Activated CD4-positive, alpha-beta T cell treated with anti-CD3 and anti-CD28 coated beads for 36 hours (primary cell): Measurements from ENCODE around the gene PSAP. TPM values are rescaled to one million over a fixed set of nuclear protein-coding genes. Genes with fewer than 3 reads are reported as not detected.

Source experiments
- ATAC-seq: fragments of 200-7000 bp; cut with Tn5 transposase; one replicate; pipeline ENCODE4 v1.10.0; 2021; ENCODE audit warnings: mild to moderate bottlenecking, moderate library complexity
- CTCF ChIA-PET: fragments of 350-600 bp; sonication (Branson Sonifier 250); formaldehyde crosslinking; loops from one replicate; lab custom pipeline; 2021; ENCODE audit warnings: antibody characterized with exemption; lab: Charles Lee
- POLR2A ChIA-PET: fragments of 350-600 bp; sonication (Branson Sonifier 250); formaldehyde crosslinking; loops from one replicate; lab custom pipeline; 2021; ENCODE audit warnings: antibody characterized with exemption, inconsistent platforms; lab: Charles Lee
- DNase-seq: peaks from one replicate; pipeline ENCODE4 v3.0.0-alpha.2; 2020
- H3K27ac Mint-ChIP-seq: one replicate; pipeline ENCODE4 v1.8.0; 2021; ENCODE audit warnings: mixed read lengths
- H3K27me3 Mint-ChIP-seq: one replicate; pipeline ENCODE4 v1.8.0; 2021; ENCODE audit warnings: mixed read lengths
- H3K36me3 Mint-ChIP-seq: one replicate; pipeline ENCODE4 v1.8.0; 2021; ENCODE audit warnings: low read depth, mixed read lengths
- H3K4me1 Mint-ChIP-seq: one replicate; pipeline ENCODE4 v1.8.0; 2021; ENCODE audit warnings: mixed read lengths
- H3K4me3 Mint-ChIP-seq: one replicate; pipeline ENCODE4 v1.8.0; 2021; ENCODE audit warnings: mild to moderate bottlenecking, moderate library complexity, mixed read lengths
- H3K9me3 Mint-ChIP-seq: one replicate; pipeline ENCODE4 v1.8.0; 2021; ENCODE audit warnings: low read depth, mixed read lengths
- intact Hi-C, 2 experiments: fragments of 100-400 bp; cut with DNase I in 1 of 2; cut with micrococcal nuclease in 1 of 2; formaldehyde crosslinking; loops; one replicate each; pipeline versions ENCODE4 v1.14.2 to v1.15.1; 2022 to 2024; cut with DNase I, micrococcal nuclease
- total RNA-seq, 2 experiments: library from RNA; stranded (reverse); gene quantifications; one replicate each; pipeline ENCODE4 v1.2.3, GENCODE V29; 2021

Gene PSAP
- total RNA-seq, 2 experiments from 2014 or later = 100 to 109 TPM

- Mint-ChIP-seq H3K4me1 (peaks cover 11% of the 10 kb centered on the region), H3K9me3 (no peaks in the 10 kb centered on the region), H3K4me3 (no peak overlapping the region), H3K27me3 (no peaks in the 10 kb centered on the region), H3K27ac (no peak overlapping the region), H3K36me3 (peaks cover 45% of the 10 kb centered on the region)
- no peak for ATAC-seq
- ChIA-PET CTCF (interaction anchor here (1.1 to 1.9 kb wide), 2 partner anchors 10 to 73 kb away, joined by 3 to 9 read pairs; no protein-coding TSS in a partner anchor), POLR2A (no interaction called here)
- intact Hi-C loops = no loop called here
- no peak for DNase-seq
Measured at GRCh38 chr10:71823356-71823755, 27.7 kb downstream of the PSAP start.

GRCh38 chr10:71821909-71822763 lies 28.9 kb downstream of the PSAP start:
- Mint-ChIP-seq H3K9me3 (no peaks in the 10 kb centered on the region), H3K27me3 (no peaks in the 10 kb centered on the region), H3K4me3 (no peak overlapping the region), H3K4me1 (peaks cover 11% of the 10 kb centered on the region), H3K27ac (peak overlapping the region; percentile 34), H3K36me3 (peaks cover 42% of the 10 kb centered on the region)
- POLR2A ChIA-PET = interaction anchor here (0.6 kb wide), 1 partner anchor 124 kb away, joined by 3 read pairs; no protein-coding TSS in a partner anchor
- CTCF ChIA-PET = interaction anchor here (0.6 to 1.9 kb wide), 6 partner anchors 8 to 167 kb away, joined by 3 to 9 read pairs (median 3); no protein-coding TSS in a partner anchor
- peak; percentile 79 for ATAC-seq
- intact Hi-C loops = no loop called here
- DNase-seq = no peak

DNA sequence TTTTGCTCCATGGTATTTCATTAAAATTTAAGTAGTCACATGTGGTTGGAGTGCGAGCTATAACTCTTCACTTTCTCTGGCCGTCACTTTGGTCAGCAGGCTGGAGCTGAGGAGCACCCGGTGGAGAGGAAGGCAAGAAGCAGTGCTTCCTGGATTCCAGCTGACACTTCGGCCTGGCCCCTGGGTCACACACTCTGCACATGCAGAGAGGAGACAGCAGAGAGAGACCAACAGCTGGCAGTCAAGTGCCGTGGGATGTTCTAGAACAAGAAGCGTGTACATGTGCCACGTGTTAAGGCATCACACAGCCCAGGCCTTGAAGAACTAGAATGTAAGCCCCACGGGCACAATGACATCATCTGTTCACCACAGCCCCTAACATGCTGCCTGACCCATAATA lies 30.1 kb downstream of the PSAP start:
- Mint-ChIP-seq H3K27ac (no peak overlapping the region), H3K9me3 (no peaks in the 10 kb centered on the region), H3K4me1 (peaks cover 11% of the 10 kb centered on the region), H3K4me3 (no peak overlapping the region), H3K27me3 (no peaks in the 10 kb centered on the region), H3K36me3 (peaks cover 43% of the 10 kb centered on the region)
- ChIA-PET POLR2A (no interaction called here), CTCF (no interaction called here)
- DNase-seq (no peak), ATAC-seq (no peak)
- intact Hi-C loops = no loop called here

DNA sequence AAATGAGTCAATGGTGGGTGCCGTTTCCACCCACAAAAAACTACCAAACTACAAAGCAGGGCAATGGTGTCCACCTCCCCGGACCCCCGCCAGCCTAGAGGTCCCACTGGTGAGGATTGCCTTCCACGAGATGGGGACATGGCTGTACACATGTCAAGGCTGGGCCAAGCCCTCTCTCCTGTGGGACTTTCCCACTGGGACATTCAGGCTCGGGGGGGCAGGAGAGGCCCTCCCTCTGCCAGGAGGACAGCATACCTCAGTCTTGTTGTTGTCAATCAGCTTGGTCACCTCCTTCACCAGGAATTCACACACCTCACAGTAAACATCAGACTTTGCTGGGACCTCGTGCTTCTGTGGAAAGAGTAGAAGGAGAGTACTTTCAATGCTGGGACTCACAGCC lies 31.1 kb downstream of the PSAP start:
- Mint-ChIP-seq H3K4me3 (no peak overlapping the region), H3K27me3 (no peaks in the 10 kb centered on the region), H3K27ac (no peak overlapping the region), H3K36me3 (peaks cover 37% of the 10 kb centered on the region), H3K4me1 (peaks cover 11% of the 10 kb centered on the region), H3K9me3 (no peaks in the 10 kb centered on the region)
- intact Hi-C loops = loop anchor here in 1 of 2 experiments (5.0 kb wide), 1 partner anchor 503 kb away; the partner anchor contains the start of gene SLC29A3
- no peak for DNase-seq
- CTCF ChIA-PET = interaction anchor here (0.7 kb wide), 1 partner anchor 34 kb away, joined by 3 read pairs; no protein-coding TSS in a partner anchor
- no peak for ATAC-seq
- POLR2A ChIA-PET = no interaction called here

GRCh38 chr10:71819441-71819861 lies 31.6 kb downstream of the PSAP start:
- no peak overlapping the region for H3K4me3 Mint-ChIP-seq
- no peaks in the 10 kb centered on the region for H3K9me3 Mint-ChIP-seq
- H3K27me3 Mint-ChIP-seq = no peaks in the 10 kb centered on the region
- peaks cover 11% of the 10 kb centered on the region for H3K4me1 Mint-ChIP-seq
- intact Hi-C loops = loop anchor here in 1 of 2 experiments (5.0 kb wide), 1 partner anchor 502 kb away; the partner anchor contains the start of gene SLC29A3
- no peak for ATAC-seq
- DNase-seq = no peak
- CTCF ChIA-PET = interaction anchor here (0.7 to 0.9 kb wide), 2 partner anchors 34 to 122 kb away, joined by 3 to 4 read pairs; no protein-coding TSS in a partner anchor
- no peak overlapping the region for H3K27ac Mint-ChIP-seq
- POLR2A ChIA-PET = no interaction called here
- H3K36me3 Mint-ChIP-seq = peaks cover 37% of the 10 kb centered on the region

GRCh38 chr10:71818674-71819260 lies 32.3 kb downstream of the PSAP start:
- CTCF ChIA-PET = interaction anchor here (0.6 to 0.9 kb wide), 2 partner anchors 40 to 121 kb away, joined by 3 to 4 read pairs; no protein-coding TSS in a partner anchor
- Mint-ChIP-seq H3K4me1 (peaks cover 11% of the 10 kb centered on the region), H3K4me3 (no peak overlapping the region), H3K36me3 (peaks cover 34% of the 10 kb centered on the region), H3K27me3 (no peaks in the 10 kb centered on the region), H3K9me3 (no peaks in the 10 kb centered on the region), H3K27ac (no peak overlapping the region)
- intact Hi-C loops = loop anchor here in 1 of 2 experiments (5.0 kb wide), 1 partner anchor 501 kb away; the partner anchor contains the start of gene SLC29A3
- DNase-seq = no peak
- no peak for ATAC-seq
- POLR2A ChIA-PET = no interaction called here

- CTCF ChIA-PET = interaction anchor here (0.6 kb wide), 2 partner anchors 39 to 324 kb away, joined by 3 read pairs; no protein-coding TSS in a partner anchor
- no peak for ATAC-seq
- intact Hi-C loops = loop anchor here in 1 of 2 experiments (5.0 kb wide), 1 partner anchor 501 kb away; the partner anchor contains the start of gene SLC29A3
- Mint-ChIP-seq H3K36me3 (peaks cover 30% of the 10 kb centered on the region), H3K27ac (no peak overlapping the region), H3K4me1 (peaks cover 11% of the 10 kb centered on the region), H3K4me3 (no peak overlapping the region), H3K9me3 (no peaks in the 10 kb centered on the region), H3K27me3 (no peaks in the 10 kb centered on the region)
- POLR2A ChIA-PET = no interaction called here
- no peak for DNase-seq
Measured at GRCh38 chr10:71817831-71818655, 33.0 kb downstream of the PSAP start.

DNA sequence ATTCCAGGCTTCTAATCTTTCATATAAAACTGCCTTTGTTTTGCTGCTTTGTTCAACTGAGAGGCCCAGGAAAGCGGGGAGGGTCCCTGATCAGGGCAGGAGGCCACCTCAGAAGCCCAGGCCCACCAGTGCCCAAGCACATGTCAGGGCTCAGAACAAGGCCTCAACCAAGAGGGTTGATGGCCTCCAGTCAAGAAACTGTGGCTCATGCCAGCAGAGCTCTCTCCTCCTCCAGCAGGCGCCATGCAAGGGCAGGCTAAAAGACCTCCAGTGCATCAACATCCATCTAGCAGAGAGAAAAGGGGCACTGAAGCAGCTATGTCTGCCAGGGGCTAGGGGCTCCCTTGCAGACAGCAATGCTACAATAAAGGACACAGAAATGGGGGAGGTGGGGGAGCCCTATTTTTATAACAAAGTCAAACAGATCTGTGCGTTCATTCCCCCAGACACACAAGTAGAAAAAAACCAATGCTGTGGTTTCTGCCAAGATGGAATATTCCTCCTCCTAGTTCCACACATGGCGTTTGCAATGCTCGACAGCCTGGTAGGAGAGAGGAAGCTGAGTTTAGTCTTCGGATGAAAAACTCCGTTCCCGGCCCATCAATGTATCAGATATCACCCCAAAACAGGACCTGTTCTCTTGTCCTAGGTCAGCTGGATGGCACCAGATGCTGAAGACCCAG lies 34.0 kb downstream of the PSAP start:
- peaks cover 6% of the 10 kb centered on the region for H3K4me1 Mint-ChIP-seq
- ChIA-PET POLR2A (no interaction called here), CTCF (interaction anchor here (0.7 to 1.6 kb wide), 3 partner anchors 10 to 443 kb away, joined by 3 to 5 read pairs (median 3); no protein-coding TSS in a partner anchor)
- no peaks in the 10 kb centered on the region for H3K27me3 Mint-ChIP-seq
- intact Hi-C loops = loop anchor here in 1 of 2 experiments (5.0 kb wide), 1 partner anchor 500 kb away; the partner anchor contains the start of gene SLC29A3
- no peak for ATAC-seq
- H3K27ac Mint-ChIP-seq = no peak overlapping the region
- H3K4me3 Mint-ChIP-seq = no peak overlapping the region
- H3K9me3 Mint-ChIP-seq = no peaks in the 10 kb centered on the region
- DNase-seq = no peak
- peaks cover 28% of the 10 kb centered on the region for H3K36me3 Mint-ChIP-seq

GRCh38 chr10:71816421-71816851 lies 34.6 kb downstream of the PSAP start:
- intact Hi-C loops = loop anchor here in 1 of 2 experiments (5.0 kb wide), 1 partner anchor 499 kb away; the partner anchor contains the start of gene SLC29A3
- CTCF ChIA-PET = interaction anchor here (0.6 to 1.6 kb wide), 3 partner anchors 10 to 444 kb away, joined by 3 to 5 read pairs (median 3); no protein-coding TSS in a partner anchor
- Mint-ChIP-seq H3K9me3 (no peaks in the 10 kb centered on the region), H3K27ac (no peak overlapping the region), H3K4me3 (no peak overlapping the region), H3K4me1 (peaks cover 2% of the 10 kb centered on the region), H3K36me3 (peaks cover 22% of the 10 kb centered on the region), H3K27me3 (no peaks in the 10 kb centered on the region)
- POLR2A ChIA-PET = no interaction called here
- DNase-seq = no peak
- no peak for ATAC-seq
